Loucy (cell line): Measurements from ENCODE around the gene MAP9.

Experiments
- EZH2phosphoT487 ChIP-seq: fragments of 200-600 bp; IDR thresholded peaks from 2 replicates; pipeline ENCODE4 v1.6.1; 2018; ENCODE audit warnings: antibody characterized with exemption, mild to moderate bottlenecking, moderate library complexity, borderline replicate concordance
- TF ChIP-seq, protein P1 (sequence below): fragments of 200-600 bp; sonication (generic); conservative IDR thresholded peaks from 2 replicates; pipeline ENCODE4 v1.5.1; 2014; ENCODE audit warnings: mild to moderate bottlenecking, antibody characterized with exemption, low read length

DNA sequence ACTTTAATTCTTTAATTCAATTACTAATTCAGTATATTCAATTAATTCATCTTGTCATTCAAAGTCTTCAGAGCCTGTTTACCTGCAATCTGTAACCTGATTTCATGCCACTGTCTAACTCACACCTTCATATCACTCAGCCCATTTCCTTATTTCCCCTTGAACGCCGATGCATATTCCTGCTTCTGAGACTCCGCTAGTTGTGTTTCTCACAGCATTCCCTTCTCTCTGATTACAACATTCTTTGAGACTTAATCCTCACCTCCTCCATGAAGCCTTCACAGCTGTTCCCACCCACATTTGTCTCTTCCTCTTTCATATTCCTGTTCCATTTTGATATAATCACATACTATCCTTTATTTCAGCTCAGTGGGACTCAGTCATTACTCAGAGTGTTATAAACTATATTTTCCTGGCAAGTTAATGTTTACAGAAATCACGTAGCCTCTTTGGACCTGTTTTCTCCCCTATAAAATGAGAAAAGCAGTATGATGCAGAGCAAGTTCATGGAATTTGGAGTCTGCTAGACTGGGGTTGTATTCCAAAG, 69.0 kb downstream of the MAP9 start:
- TF ChIP-seq, protein P1, sequence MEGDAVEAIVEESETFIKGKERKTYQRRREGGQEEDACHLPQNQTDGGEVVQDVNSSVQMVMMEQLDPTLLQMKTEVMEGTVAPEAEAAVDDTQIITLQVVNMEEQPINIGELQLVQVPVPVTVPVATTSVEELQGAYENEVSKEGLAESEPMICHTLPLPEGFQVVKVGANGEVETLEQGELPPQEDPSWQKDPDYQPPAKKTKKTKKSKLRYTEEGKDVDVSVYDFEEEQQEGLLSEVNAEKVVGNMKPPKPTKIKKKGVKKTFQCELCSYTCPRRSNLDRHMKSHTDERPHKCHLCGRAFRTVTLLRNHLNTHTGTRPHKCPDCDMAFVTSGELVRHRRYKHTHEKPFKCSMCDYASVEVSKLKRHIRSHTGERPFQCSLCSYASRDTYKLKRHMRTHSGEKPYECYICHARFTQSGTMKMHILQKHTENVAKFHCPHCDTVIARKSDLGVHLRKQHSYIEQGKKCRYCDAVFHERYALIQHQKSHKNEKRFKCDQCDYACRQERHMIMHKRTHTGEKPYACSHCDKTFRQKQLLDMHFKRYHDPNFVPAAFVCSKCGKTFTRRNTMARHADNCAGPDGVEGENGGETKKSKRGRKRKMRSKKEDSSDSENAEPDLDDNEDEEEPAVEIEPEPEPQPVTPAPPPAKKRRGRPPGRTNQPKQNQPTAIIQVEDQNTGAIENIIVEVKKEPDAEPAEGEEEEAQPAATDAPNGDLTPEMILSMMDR: no peak
- TF ChIP-seq EZH2phosphoT487: no peak
